Small intestine (tissue), 16 donors: ENCODE measurements around the gene ARG2. TPM values are rescaled to one million over a fixed set of nuclear protein-coding genes. Genes with fewer than 3 reads are reported as not detected.
A peak's percentile ranks its signal among the peaks of the same experiment; 100 is the strongest.

ENCODE experiments used
- DNase-seq, 2 donors: peaks; one replicate each; pipeline versions ENCODE4 v3.0.0 to v3.0.0-alpha.2; 2013
- FAIRE-seq: peaks from 2 replicates; lab custom pipeline; 2012; peaks lifted over from hg19 to GRCh38; lab: Jason Lieb, UNC
- H3K27ac ChIP-seq, 3 donors: one replicate each; pipeline ENCODE4 v1.5.1; 2013; ENCODE audit warnings: low read length in 2 of 3, mild to moderate bottlenecking in 2 of 3, control low read depth in 1 of 3, inconsistent platforms in 1 of 3, low read depth in 1 of 3, moderate library complexity in 1 of 3
- H3K27me3 ChIP-seq, 3 donors: one replicate each; pipeline ENCODE4 v1.6.1; 2013; ENCODE audit warnings: low read length in 3 of 3, inconsistent platforms in 1 of 3; ENCODE audit not compliant: control insufficient read depth in 3 of 3, insufficient read depth in 3 of 3
- H3K36me3 ChIP-seq, 3 donors: one replicate each; pipeline ENCODE4 v1.6.1; 2013; ENCODE audit warnings: low read length in 3 of 3, inconsistent platforms in 1 of 3, low read depth in 1 of 3, mild to moderate bottlenecking in 1 of 3, moderate library complexity in 1 of 3; ENCODE audit not compliant: control insufficient read depth in 3 of 3, insufficient read depth in 2 of 3
- H3K4me1 ChIP-seq, 3 donors: one replicate each; pipeline ENCODE4 v1.6.1; 2013; ENCODE audit warnings: low read length in 2 of 3, inconsistent platforms in 1 of 3, low read depth in 1 of 3, mild to moderate bottlenecking in 1 of 3, moderate library complexity in 1 of 3; ENCODE audit not compliant: control insufficient read depth in 3 of 3, insufficient read depth in 2 of 3
- H3K4me3 ChIP-seq, 3 donors: one replicate each; pipeline ENCODE4 v1.5.1; 2013; ENCODE audit warnings: low read length in 3 of 3, control low read depth in 1 of 3, inconsistent platforms in 1 of 3, low read depth in 1 of 3, mild to moderate bottlenecking in 1 of 3, moderate library complexity in 1 of 3
- H3K9me3 ChIP-seq, 2 donors: one replicate each; pipeline ENCODE4 v1.6.1; 2013; ENCODE audit warnings: low read depth in 1 of 2, low read length in 1 of 2; ENCODE audit not compliant: control insufficient read depth in 2 of 2, insufficient read depth in 1 of 2
- WGBS, 3 donors: extraction: QIAGEN DNeasy Blood & Tissue Kit; methylation state at CpG; one replicate each; pipeline ENCODE4 v1.1.7; 2013; 5-methylcytosine and 5-hydroxymethylcytosine counted together
- long read RNA-seq, 10 donors: transcript quantifications; one replicate each; lab custom pipeline, GENCODE V29; 2026
- polyA plus RNA-seq, 4 donors: library from polyadenylated mRNA; stranded (reverse) in 3 of 4; unstranded in 1 of 4; fragments of 200-250 nt in 3 of 4; fragments of 120-200 nt in 1 of 4; gene quantifications; one replicate each; pipeline versions ENCODE4 v1.2.1 to v1.2.3, GENCODE V29; 2013
- donor health status: healthy with polysubstance abuse.
- donor health status: control.
- donor health status: control.
- donor health status: Bipolar disorder and iron deficiency.
- donor health status: healthy.

Gene ARG2
- polyA plus RNA-seq: 10 to 100 TPM in 3 of 4 donors, 1 to 10 TPM in 1; 2.4 to 56.1 (median 22.8) TPM
- long read RNA-seq, donor 1: 0 reads
- long read RNA-seq, donor 2, partial matches to known transcripts: 5 of 5 reads
- long read RNA-seq, donor 2, other reads (novel, unspliced or antisense): 0 of 5 reads
- long read RNA-seq, donor 3, partial matches to known transcripts: 5 of 6 reads
- long read RNA-seq, donor 3, other reads (novel, unspliced or antisense): 0 of 6 reads
- long read RNA-seq, donor 4: 0 reads
- long read RNA-seq, donor 5: 0 reads
- long read RNA-seq, donor 6, partial matches to known transcripts: 118 of 119 reads
- long read RNA-seq, donor 6, other reads (novel, unspliced or antisense): 0 of 119 reads
- long read RNA-seq, donor 7: 0 reads
- long read RNA-seq, donor 8: 0 reads
- long read RNA-seq, donor 9: 0 reads
- long read RNA-seq, donor 10, partial matches to known transcripts: 0 of 28 reads
- long read RNA-seq, donor 10, other reads (novel, unspliced or antisense): 28 of 28 reads

GRCh38 chr14:67619446-67620216 lies at the start of gene ARG2:
Gene ARG2, plus strand, starts transcription at chr14:67619920. Its CDS starts 58 bp downstream, at chr14:67619978.
- WGBS, 3 donors: 0 to 1% (median 0%) methylated on average over 51 to 62 of the region's 62 CpGs
- no peak for FAIRE-seq
- H3K4me3 ChIP-seq: peak within 1 kb of the TSS; percentile 30 to 75 (median 63)

GRCh38 chr14:67570453-67570852 lies 49.3 kb upstream of the ARG2 start:
- WGBS, 3 donors: 83 to 86% (median 85%) methylated on average over 7 of the region's 7 CpGs

More at GRCh38 chr14:67619446-67620216, at the start of gene ARG2:
- DNase-seq: peak; percentile 99
- Histone ChIP-seq H3K27me3 (peaks cover 0 to 8% (median 0%) of the 10 kb centered on the region in 3 donors), H3K4me1 (peaks cover 0 to 13% (median 5%) of the 10 kb centered on the region in 3 donors), H3K9me3 (no peaks in the 10 kb centered on the region), H3K27ac (peak within 1 kb of the TSS; percentile 38 to 75 (median 61)), H3K36me3 (no peaks in the 10 kb centered on the region)

GRCh38 chr14:67571275-67571990 lies 48.3 kb upstream of the ARG2 start:
- Histone ChIP-seq H3K9me3 (no peaks in the 10 kb centered on the region), H3K27me3 (no peaks in the 10 kb centered on the region), H3K4me3 (no peak overlapping the region), H3K27ac (no peak overlapping the region), H3K36me3 (peaks cover 0 to 77% (median 5%) of the 10 kb centered on the region in 3 donors), H3K4me1 (peaks cover 0 to 25% (median 0%) of the 10 kb centered on the region in 3 donors)
- DNase-seq (peak; percentile 67), FAIRE-seq (no peak)
- 47 to 56% (median 55%) methylated on average over 13 to 14 of the region's 14 CpGs for WGBS, 3 donors

More at GRCh38 chr14:67570453-67570852, 49.3 kb upstream of the ARG2 start:
- Histone ChIP-seq H3K27me3 (no peaks in the 10 kb centered on the region), H3K9me3 (no peaks in the 10 kb centered on the region), H3K27ac (no peak overlapping the region), H3K36me3 (peaks cover 0 to 78% (median 5%) of the 10 kb centered on the region in 3 donors), H3K4me1 (peaks cover 0 to 20% (median 0%) of the 10 kb centered on the region in 3 donors), H3K4me3 (no peak overlapping the region)
- DNase-seq: no peak
- no peak for FAIRE-seq

- no peaks in the 10 kb centered on the region for H3K27me3 ChIP-seq
- H3K4me3 ChIP-seq: no peak overlapping the region
- H3K36me3 ChIP-seq: peaks cover 0 to 75% (median 5%) of the 10 kb centered on the region in 3 donors
- DNase-seq (peak in 1 of 2 donors; percentile 13), FAIRE-seq (no peak)
- H3K4me1 ChIP-seq: peaks cover 0 to 30% (median 0%) of the 10 kb centered on the region in 3 donors
- 66 to 82% (median 79%) methylated on average over 17 to 19 of the region's 19 CpGs for WGBS, 3 donors
- H3K9me3 ChIP-seq: no peaks in the 10 kb centered on the region
- no peak overlapping the region for H3K27ac ChIP-seq
These were observed 47.8 kb upstream of the ARG2 start for GRCh38 chr14:67571991-67572323.

GRCh38 chr14:67572608-67573007 lies 47.1 kb upstream of the ARG2 start:
- Histone ChIP-seq H3K36me3 (peaks cover 0 to 76% (median 7%) of the 10 kb centered on the region in 3 donors), H3K27ac (peak overlapping the region in 1 of 3 donors; percentile 29), H3K4me3 (no peak overlapping the region), H3K27me3 (no peaks in the 10 kb centered on the region), H3K4me1 (peaks cover 0 to 34% (median 0%) of the 10 kb centered on the region in 3 donors), H3K9me3 (no peaks in the 10 kb centered on the region)
- FAIRE-seq: no peak
- 81 to 95% (median 91%) methylated on average over 5 of the region's 5 CpGs for WGBS, 3 donors
- no peak for DNase-seq

GRCh38 chr14:67573228-67574010 lies 46.3 kb upstream of the ARG2 start:
- peaks cover 0 to 78% (median 7%) of the 10 kb centered on the region in 3 donors for H3K36me3 ChIP-seq
- no peaks in the 10 kb centered on the region for H3K27me3 ChIP-seq
- H3K9me3 ChIP-seq: no peaks in the 10 kb centered on the region
- H3K27ac ChIP-seq: peak overlapping the region in 2 of 3 donors; percentile 17 to 29
- H3K4me1 ChIP-seq: peaks cover 0 to 34% (median 0%) of the 10 kb centered on the region in 3 donors
- FAIRE-seq (no peak), DNase-seq (peak; percentile 40 to 67)
- H3K4me3 ChIP-seq: no peak overlapping the region
- 30 to 72% (median 41%) methylated on average over 15 of the region's 15 CpGs for WGBS, 3 donors

- Histone ChIP-seq H3K4me3 (no peak overlapping the region), H3K27me3 (no peaks in the 10 kb centered on the region), H3K9me3 (no peaks in the 10 kb centered on the region), H3K27ac (no peak overlapping the region), H3K4me1 (peaks cover 0 to 34% (median 0%) of the 10 kb centered on the region in 3 donors), H3K36me3 (peaks cover 0 to 79% (median 7%) of the 10 kb centered on the region in 3 donors)
- WGBS, 3 donors: 83 to 86% (median 84%) methylated on average over 14 of the region's 14 CpGs
- DNase-seq: no peak
- FAIRE-seq: no peak
These were observed 45.6 kb upstream of the ARG2 start for GRCh38 chr14:67574156-67574555.
